Measurements from ENCODE around the gene CAPZA2.
A peak's percentile ranks its signal among the peaks of the same experiment; 100 is the strongest.
"Not testable (repeated sequence)": the region's sequence is repeated elsewhere in the genome, so short reads cannot be mapped to it uniquely, and the experiment has no call there.

Gene CAPZA2

DNA sequence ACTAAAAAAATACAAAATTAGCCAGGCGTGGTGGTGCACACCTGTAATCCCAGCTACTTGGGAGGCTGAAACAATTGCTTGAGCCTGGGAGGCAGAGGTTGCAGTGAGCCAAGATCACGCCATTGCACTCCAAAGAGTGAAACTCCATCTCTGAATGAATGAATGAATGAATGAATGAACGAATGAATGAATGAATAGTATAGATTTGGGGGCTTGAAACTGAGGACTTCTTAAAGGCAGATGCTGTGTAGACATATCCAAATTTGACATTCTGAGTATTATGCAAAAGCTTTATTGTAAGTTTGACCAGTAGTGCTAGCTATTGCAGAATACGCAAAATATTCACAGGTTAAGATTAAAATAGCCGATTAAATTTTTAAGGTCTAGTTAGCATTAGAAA, 60.2 kb downstream of the CAPZA2 start:
- no peak for DNase-seq

DNA sequence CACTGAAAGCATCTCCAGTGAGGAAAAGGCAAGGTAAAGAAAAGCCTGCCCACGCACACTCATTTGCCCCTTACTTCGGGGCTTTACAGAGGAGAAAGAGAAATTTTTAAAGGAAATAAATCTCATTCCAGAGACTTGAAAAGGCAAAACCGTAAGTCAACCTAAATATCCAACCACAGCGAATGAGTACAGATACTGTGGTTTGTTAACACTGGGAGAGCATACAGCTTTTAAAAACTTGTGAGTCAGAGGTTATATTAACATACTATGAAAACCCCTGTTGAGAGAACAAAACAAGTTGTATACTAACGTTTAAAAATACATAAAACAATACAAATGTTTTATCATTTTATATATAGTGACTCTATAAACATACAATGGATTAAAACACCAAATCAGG, 62.4 kb downstream of the CAPZA2 start:
- no peak for DNase-seq

DNA sequence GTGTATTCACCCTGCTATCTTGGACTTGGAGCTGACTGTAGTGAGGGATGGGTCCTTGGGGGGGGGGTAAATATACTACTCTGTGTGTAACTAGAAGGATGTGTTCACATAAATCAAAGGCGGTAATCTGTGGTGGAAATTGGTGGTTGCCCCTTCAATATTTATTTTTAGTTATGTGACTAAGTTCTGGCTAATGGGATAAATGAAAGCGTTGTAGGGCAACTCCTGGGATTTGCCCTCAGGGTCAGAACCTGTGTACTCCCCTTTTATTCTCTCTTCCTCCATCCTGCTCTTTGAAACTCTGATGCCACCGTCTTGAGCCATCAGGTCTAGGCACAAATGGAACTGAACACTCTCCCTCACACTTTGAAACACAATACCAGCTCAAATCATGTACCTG, 66.6 kb downstream of the CAPZA2 start:
- DNase-seq = no peak

DNA sequence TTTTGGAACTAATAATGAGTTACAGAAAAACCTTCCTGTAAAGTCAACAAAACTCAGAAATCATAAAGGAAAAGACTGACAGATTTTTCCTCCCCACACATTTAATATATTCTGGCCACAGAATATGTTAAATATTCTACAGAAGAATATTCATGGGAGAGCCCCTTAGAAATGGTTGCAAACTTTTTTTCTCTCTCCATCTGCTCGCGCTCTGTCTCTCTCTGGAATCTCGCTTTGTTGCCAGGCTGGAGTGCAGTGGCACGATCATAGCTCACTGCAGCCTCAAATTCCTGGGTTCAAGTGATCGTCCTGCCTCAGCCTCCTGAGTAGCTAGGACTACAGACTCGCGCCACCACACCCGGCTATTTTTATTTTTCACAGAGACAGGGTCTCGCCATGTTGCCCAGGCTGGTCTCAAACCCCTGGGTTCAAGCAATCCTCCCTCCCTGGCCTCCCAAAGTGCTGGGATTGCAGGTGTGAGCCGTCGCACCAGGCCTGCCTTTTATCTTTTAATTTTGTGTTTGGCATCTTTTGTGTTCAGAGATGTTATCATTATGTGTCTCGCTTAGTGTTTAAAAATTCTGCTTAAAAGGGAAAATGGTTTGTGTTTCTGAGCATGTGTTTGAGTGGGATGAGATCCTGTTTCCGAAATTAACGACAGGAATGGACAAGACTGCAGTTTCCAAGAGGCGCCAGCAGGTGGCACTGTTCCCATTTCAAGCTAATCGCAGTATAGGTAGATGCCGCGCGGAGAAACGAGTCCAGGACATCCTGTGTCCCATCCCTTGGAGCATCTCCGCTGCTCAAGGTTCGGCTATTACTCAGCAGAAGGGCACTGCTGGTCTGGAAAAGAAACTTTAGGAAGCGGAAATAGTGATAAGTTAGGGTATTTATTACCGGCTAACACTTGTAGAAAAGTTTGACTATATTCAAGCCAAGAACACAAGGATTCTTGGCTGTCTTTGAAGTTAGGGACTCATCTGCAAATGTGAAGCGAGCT, 67.8 kb downstream of the CAPZA2 start:
- DNase-seq = peak; percentile 38

DNA sequence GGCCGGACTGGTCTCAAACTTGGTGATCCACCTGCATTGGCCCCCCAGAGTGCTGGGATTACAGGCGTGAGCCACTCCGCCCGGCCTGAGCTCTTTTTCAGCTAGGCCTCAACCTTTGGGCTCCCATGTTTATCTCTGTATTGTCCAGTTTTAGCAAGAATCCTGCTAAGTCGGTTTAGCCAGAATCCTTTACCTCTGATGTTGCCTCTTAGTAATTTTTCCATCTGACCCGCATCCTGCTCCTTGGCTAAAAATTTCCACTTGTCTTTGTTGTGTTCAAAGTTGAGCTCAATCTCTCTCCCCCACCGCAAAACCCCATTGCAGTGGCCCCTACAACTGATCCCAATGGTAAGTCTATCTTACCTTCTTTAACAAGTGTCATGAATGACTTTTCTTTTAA, 70.2 kb downstream of the CAPZA2 start:
- DNase-seq = no peak

DNA sequence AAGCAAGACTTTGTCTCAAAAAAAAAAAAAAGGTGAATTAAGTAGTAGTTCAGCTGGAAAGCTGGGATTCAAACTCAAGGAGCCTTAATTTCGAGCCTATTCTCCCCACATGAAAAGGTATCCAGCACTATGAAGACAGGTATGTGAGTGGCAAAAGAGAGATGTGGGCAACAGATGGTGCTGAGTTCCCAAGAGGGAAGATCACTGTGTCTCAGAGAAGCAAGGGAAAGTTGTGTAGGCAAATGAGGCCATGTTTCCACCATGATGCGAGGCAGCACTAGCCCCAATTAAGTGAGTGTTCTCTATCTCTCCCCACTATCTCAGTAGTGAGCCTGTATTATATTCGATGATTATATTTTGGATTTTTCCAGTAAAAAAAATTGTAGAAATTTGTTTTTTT, 71.1 kb downstream of the CAPZA2 start:
- no peak for DNase-seq

DNA sequence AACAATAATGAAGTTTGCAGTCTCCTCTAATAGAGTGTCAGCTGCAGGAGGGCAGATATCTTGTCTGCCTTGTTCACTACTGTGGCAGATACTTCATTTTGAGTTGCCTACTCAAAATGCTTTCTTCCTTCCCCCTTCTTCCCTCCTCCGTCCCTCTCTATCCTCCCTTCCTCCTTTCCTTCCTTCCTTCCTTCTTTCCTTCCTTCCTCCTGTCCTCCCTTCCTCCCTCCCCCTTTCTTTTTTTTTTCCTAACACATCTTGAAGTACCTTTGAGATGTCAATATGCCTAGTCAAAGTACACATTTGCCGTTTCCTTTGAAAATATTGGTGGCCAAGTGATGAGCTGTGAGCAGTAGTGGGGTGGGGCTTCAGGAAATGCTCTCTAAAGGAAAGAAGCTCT, 72.2 kb downstream of the CAPZA2 start:
- DNase-seq = no peak

DNA sequence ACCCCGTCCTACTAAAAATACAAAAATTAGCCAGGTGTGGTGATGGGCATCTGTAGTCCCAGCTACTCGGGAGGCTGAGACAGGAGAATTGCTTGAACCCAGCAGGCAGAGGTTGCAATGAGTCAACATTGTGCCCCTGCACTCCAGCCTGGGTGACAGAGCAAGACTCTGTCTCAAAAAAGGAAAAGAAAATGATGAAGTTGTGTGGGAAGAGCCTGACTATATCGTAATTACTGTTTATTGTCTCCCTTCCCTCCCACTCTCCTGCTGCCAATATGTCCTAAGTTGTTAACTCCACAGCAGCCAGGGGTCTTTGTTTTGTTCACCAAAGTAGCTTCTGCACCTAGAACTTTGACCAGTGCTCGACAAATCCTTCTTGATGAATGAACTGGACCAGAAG, 74.5 kb downstream of the CAPZA2 start:
- DNase-seq = not testable (repeated sequence)

DNA sequence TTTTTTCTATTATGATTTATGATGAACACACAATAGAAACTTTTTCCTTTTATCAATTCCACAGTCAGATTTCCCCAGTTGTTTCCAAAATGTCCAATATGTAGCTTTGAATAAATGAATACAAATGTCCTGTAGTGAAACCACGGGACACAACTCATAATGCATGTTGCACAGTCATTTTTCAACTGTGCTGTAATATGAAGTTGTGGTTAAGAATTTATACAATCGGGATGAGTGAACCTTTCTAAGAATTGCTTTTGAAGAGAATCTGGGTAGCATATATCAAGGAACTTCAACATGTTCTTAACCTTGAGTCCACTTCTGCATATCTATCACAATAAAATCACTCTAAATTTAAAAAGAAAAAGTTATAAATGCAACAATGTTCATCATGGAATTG, 76.3 kb downstream of the CAPZA2 start:
- no peak for DNase-seq

DNA sequence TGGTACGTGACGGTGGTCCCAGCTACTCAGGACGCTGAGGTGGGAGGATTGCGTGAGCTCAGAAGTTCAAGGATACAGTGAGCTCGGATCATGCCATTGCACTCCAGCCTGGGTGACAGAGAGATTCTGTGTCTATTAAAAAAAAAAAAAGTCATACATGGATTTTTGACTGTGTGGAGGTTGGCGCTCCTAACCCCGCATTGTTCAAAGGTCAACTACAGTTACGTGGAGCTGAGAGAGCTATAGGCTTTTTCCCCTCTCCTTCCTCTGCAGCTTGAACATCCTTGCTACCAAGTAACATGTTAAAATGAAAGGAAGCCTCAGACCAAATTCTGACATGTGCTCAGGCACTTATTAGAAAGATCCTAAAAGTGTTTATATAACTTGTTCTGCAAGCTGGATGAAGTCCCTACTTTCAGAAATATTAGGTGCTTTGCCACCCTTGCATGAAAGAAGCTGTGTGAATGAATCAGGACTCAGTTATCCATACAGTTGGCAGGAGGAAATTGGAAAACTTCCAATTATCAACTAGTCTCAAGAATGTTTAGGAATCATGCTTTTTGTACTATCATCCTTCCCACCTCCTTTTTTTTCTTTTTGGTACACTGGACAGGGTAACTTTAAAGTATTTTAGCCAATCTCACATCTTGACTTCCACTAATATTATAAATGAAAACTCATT, 78.4 kb downstream of the CAPZA2 start:
- DNase-seq = no peak

DNA sequence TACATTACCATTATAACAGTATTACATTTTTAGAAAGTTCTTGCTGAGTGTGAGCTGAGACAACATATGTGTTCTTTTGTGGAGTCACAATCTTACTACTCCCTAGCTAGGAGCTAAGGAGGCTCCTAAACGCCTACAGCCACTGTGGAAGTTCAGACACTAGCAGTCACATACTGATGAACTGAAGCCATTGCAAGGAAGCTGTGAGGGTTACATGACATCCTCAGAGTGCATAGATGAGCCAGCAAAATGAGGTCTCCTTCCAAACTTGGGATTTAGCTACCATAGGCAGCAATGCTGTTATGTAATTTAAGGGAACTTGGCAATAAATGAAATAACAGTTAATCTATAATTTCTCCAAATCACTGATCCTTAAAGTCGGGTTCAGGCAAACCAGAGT, 80.1 kb downstream of the CAPZA2 start:
- no peak for DNase-seq

DNA sequence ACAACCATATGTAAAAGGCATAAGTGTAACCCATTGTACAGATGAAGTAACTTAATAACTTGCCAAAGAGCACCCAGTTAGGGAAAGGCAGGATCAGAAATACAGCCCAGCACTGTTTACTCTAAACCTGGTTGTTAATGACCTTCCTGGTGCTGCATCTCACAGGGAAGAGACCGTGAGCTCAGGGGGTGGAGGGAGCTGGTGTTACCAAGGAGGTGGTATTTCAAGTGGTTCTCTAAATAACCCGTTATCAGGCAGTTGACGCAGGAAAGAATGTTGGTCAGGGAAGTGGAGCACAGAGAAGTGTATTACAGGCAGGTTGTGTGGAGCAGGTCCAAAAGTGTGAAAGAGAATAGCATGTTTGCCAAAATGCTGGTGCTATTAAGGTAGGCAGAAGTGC, 86.5 kb downstream of the CAPZA2 start:
- no peak for DNase-seq

DNA sequence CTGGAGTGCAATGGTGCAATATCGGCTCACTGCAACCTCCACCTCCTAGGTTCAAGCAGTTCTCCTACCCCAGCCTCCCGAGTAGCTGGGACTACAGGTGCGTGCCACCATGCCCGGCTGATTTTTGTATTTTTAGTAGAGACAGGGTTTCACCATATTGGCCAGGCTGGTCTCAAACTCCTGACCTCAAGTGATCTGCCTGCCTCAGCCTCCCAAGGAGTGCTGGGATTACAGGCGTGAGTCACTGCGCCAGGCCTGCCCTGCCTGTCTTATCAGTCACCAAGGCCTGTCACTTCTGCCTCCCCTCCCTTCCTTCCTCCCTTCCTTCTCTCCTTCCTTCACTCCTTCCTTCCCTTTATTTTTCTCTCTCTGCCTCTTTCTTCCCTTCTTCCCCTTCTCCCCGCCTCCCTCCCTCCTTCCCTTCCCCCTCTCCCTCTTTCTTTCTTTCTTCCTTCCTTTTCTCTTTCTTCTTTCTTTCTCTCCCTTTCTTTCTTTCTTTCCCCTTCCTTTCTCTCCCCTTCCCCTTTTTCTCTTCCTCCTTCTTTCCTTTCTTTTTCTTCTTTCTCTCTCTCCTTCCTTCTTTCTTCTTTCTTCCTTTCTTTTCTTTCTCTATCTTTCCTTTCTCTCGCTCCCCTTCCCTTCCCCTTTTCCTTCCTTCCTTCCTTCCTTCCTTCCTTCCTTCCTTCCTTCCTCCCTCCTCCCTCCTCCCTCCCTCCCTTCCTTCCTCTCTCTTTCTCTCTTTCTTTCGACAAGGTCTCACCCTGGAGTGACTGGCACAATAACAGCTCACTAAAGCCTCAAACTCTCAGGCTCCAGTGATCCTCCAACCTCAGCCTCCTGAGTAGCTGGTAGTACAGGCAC, 87.8 kb downstream of the CAPZA2 start:
- DNase-seq = no peak

DNA sequence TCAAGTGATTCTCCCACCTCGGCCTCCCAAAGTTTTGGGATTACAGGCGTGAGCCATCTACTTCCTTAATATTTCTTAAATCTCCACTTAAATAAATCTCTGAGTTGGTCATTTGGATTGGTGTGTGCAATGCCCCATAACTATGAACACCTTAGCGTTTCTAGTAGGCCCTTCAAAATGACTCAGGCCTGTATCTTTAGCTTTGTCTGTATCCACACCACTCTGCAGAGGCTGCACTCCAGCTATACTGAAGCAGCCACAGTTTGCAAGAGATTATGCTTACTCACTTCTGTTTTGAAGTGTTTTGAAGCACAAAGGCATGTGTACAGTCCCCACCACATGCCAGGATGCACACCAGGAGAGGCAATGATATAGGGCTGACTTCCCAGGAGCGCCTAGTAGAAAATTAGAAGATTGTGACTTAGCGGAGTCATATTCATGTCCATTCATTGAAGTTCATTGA, 88.5 kb downstream of the CAPZA2 start:
- no peak for DNase-seq

DNA sequence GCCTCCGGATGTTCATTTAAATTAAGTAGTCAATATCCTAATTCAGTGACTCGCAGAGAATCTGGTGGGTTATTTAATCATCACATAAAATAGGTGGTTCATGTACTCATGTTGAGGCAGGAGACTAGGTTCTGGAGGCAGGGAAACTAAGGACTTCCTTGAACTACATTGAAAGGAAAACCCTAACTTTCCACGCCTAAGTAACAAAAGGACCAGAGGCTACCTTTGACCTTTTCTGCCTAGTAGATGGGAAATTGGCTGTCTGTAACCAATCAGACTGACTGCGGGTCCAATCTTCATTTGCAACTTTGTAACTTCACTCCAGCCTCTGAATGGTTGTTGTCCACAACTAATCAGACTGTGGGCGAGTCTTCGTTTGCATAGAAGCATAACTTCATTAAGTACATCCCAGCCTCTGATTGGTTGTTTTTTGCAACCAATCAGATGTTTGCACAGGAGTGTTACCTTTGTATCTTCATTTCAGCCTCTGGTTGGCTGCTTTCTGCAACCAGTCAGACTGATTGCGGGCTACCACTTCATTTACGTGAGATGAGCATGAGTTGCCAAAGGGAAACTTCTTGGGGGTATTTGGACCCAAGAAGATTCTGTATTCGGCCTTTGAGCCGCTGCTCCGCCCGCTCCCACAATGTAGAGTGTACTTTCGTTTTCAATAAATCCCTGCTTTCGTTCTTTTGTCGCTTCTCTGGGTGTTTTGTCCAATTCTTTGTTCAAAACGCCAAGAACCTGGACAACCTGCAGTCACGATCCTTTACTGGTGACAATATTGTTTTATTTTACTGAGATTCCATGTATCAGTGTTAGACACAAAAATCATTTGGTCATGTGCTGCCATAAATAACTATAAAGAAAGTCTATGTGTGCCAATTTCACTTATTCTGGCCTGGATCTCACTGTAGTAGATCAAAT, 89.2 kb downstream of the CAPZA2 start:
- DNase-seq = no peak

DNA sequence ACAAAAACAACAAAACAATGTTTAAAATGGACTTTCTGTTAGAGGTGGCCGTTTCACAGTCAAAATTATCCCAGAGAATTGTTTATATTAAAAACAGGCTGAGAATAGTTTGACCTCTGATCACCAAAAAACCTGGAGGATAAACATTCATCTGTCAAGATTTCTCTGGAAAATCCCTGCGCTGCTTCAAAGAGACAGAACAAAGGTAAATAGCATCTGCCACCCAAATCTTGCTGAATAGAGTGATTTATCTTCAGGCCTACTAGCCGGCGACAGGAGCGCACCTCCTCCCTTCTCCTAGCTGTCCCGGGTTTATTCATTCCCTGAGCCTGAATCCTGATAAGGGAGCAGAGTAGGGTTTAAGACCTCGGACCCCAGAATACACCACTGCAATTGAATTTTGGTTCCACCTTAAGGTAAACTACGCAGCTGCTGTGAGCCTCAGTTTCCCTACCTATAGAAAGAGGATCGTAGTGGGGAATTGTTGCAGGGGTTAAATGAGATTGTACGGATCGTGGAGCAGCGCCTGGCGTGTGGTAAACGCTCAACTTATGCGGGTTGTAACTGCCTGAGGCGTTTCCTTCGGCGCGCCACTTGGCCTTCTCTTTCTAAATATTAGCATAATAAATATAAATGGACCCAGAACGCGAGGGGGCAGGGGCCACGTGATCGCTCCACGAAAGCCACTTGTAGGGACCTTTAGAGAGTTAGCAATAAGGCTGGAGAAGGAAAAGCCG, 90.4 kb downstream of the CAPZA2 start:
- DNase-seq = peak; percentile 29

DNA sequence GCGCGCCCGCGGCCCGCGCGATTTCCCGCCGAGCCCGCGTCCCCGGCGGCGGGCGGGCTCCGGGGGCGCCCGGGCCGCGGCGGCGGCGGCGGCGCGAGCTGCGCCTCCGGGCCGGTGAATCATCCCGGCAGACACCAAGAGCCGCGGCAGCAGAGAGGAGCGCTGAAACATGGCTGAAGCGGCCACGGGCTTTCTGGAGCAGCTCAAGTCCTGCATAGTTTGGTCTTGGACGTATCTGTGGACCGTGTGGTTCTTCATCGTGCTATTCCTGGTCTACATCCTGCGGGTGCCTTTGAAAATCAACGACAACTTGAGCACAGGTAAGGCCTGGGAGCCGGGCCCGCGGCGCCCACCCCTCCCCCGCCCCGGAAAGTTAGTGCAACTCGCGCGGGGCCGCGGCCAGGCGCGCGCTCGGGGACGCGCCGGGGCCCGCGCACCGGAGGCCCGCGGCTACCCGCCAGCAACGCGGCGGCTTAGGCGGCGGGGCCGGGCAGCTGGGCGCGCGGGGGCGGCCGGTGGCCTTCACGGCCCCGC, 91.1 kb downstream of the CAPZA2 start, which contains the start of gene ST7:
ST7 (plus strand) TSS at position 130 of the 534 bp plus-strand sequence; CDS start at position 170, 40 bp downstream.
- peak; percentile 29 for DNase-seq

DNA sequence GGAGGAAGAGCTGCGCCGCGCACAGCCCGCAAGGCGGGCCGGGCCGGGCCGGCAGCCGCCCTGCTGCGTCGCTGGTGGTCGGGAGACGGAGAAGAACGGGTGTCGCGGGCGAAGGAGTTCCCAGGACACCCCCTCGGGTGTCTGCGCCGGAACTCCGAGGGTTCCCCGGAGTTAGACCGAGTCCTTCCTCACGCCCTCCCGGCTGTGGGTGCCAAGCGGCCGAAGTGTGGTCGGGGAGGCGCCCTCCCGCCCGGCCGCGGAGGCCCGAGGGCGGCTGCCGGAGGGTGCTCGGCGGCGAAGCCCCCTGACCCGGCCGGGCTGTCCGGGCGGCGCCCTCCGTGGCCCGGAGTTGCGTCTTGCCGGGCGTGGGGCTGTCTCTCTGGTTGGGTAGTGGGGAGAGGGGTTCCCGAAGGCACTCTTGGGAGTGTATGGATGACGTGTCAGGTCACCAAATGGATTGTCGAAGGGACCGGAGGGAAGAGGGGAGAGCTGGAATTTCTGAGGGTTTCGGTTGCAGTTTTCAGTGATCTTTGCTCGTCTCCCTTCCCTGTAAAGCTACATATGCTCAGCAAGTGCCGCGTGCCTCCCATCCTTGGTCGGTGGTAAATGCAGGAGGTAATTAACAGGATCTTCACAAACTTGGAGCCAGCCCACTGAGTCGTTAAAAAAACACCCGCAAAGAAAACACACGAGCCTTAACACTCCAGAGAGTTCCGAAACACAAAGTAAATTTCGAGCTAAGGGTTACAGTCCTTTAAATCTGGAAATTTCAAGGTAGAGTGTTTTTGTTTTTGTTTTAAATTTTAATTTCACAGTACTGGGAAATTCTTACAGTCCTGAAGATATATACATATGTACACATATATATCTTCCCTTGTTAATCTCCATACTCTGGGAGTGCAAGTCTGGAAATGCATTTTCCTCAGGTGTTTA, 91.8 kb downstream of the CAPZA2 start:
- peak; percentile 82 for DNase-seq

DNA sequence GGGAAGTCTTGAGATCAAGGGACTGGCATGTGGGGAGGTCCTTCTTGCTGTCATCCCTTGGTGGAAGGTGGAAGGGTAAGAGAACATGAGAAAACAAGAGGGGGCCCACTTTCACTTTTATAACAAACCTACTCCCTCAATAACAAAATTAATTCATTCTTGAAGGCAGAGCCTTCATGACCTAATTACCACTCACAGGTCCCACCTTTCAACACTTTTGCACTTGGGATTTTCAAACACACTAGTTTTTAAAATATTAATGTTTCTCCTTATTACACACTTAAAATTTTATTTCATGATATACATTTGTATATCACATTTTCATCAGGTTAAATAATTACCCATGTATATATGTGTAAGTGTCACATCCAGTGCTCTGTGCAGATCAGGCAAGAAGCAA, 93.0 kb downstream of the CAPZA2 start:
- no peak for DNase-seq
